Sigmoid colon (tissue), 3 donors: Measurements from ENCODE around the gene PAXX.

ENCODE experiments used
- POLR2A ChIP-seq, 2 donors: fragments of 450-650 bp; IDR thresholded peaks; one replicate each; pipeline ENCODE4 v1.6.1; 2016; ENCODE audit warnings: antibody characterized with exemption in 2 of 2, mild to moderate bottlenecking in 2 of 2, moderate library complexity in 2 of 2
- TF ChIP-seq, protein P1 (sequence below), 4 experiments: fragments of 450-650 bp in 3 of 4; fragments of 200-600 bp in 1 of 4; IDR thresholded peaks; one replicate each; pipeline ENCODE4 v1.5.1; 2016 to 2019; ENCODE audit warnings: antibody characterized with exemption in 4 of 4, mild to moderate bottlenecking in 3 of 4, moderate library complexity in 2 of 4

DNA sequence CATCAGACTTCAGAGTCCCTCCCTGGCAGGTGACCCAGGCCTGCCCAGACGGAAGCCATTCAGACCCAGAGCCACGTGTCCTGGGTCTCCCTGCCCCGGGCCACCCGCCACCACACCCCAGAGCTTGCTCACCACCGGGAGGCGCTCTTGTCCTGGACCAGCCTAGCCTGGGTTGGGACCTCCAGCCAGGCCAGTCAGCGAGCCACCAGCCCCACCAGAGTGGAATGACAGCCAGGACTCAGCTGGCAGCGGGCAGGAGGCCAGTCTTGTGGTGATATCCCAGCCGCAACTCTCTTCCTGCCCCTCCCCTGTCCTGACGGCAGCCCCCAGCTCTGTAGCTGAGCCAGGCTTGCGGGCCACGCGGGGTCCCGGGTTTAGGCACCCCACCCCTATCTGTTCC is 16.6 kb upstream of the PAXX start:
- TF ChIP-seq POLR2A (IDR thresholded peaks at IDR 0.05) = no peak
- TF ChIP-seq, protein P1, sequence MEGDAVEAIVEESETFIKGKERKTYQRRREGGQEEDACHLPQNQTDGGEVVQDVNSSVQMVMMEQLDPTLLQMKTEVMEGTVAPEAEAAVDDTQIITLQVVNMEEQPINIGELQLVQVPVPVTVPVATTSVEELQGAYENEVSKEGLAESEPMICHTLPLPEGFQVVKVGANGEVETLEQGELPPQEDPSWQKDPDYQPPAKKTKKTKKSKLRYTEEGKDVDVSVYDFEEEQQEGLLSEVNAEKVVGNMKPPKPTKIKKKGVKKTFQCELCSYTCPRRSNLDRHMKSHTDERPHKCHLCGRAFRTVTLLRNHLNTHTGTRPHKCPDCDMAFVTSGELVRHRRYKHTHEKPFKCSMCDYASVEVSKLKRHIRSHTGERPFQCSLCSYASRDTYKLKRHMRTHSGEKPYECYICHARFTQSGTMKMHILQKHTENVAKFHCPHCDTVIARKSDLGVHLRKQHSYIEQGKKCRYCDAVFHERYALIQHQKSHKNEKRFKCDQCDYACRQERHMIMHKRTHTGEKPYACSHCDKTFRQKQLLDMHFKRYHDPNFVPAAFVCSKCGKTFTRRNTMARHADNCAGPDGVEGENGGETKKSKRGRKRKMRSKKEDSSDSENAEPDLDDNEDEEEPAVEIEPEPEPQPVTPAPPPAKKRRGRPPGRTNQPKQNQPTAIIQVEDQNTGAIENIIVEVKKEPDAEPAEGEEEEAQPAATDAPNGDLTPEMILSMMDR (IDR thresholded peaks at IDR 0.05) = no peak
